SU-DHL-6 (cell line): ENCODE results near the gene PHYHD1.

Experiments used
- EZH2phosphoT487 ChIP-seq: fragments of 200-600 bp; sonication (generic), shearing (Covaris generic); conservative IDR thresholded peaks from 2 replicates; pipeline ENCODE4 v1.6.1; 2018; ENCODE audit warnings: mild to moderate bottlenecking, antibody characterized with exemption, low read length, moderate library complexity, mixed read lengths
- TF ChIP-seq, protein P1 (sequence below): fragments of 200-600 bp; sonication (generic); IDR thresholded peaks from one replicate; pipeline ENCODE4 v1.5.1; 2017; ENCODE audit warnings: antibody characterized with exemption, mild to moderate bottlenecking, low read length, moderate library complexity; ENCODE audit not compliant: insufficient read depth, poor library complexity, severe bottlenecking

DNA sequence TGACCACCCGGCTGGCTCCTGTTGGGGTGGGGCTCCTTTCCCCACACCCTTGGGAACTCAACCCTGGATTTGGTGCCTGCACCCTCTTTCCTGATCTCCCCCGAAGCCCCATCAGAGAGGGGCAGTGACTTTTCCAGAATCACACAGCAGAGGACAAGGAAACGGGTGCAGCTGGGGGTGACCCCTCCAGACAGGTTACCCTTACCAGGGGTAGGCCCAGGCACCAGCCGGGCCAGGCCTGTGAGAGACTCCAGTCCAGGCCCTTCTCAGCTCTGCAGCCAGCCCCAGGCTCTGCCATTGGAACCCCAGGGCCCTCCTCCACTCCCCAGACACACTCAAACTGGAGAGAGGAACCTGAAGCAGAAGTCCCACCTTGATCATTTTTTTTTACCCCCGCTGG lies 19.0 kb upstream of the PHYHD1 start:
- TF ChIP-seq, protein P1, sequence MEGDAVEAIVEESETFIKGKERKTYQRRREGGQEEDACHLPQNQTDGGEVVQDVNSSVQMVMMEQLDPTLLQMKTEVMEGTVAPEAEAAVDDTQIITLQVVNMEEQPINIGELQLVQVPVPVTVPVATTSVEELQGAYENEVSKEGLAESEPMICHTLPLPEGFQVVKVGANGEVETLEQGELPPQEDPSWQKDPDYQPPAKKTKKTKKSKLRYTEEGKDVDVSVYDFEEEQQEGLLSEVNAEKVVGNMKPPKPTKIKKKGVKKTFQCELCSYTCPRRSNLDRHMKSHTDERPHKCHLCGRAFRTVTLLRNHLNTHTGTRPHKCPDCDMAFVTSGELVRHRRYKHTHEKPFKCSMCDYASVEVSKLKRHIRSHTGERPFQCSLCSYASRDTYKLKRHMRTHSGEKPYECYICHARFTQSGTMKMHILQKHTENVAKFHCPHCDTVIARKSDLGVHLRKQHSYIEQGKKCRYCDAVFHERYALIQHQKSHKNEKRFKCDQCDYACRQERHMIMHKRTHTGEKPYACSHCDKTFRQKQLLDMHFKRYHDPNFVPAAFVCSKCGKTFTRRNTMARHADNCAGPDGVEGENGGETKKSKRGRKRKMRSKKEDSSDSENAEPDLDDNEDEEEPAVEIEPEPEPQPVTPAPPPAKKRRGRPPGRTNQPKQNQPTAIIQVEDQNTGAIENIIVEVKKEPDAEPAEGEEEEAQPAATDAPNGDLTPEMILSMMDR, result no peak
- TF ChIP-seq EZH2phosphoT487, result no peak
